HG03139 (cell line): ENCODE data around the gene OR52D1.

Source experiments
- ATAC-seq: cut with Tn5 transposase; IDR thresholded peaks from one replicate; pipeline ENCODE4 v1.9.1; 2021; ENCODE audit not compliant: unreplicated experiment

OR52D1 gene

GRCh38 chr11:5488385-5488784 lies at the start of gene OR52D1:
OR52D1 (plus strand) TSS chr11:5488685; CDS start chr11:5488707, 22 bp downstream.
- no peak for ATAC-seq

- no peak for ATAC-seq
These were observed 47.1 kb upstream of the OR52D1 start, which contains the start of gene OR51I1 for GRCh38 chr11:5441414-5441813. OR51I1 (minus strand) TSS chr11:5441514; CDS start chr11:5441514, 0 bp downstream.

GRCh38 chr11:5443835-5444393 lies 44.6 kb upstream of the OR52D1 start:
- no peak for ATAC-seq

- no peak for ATAC-seq
These were observed 39.5 kb upstream of the OR52D1 start, which contains the start of gene OR51I2 for GRCh38 chr11:5449023-5449422. OR51I2 (plus strand) TSS chr11:5449323; CDS start chr11:5453489, 4,166 bp downstream.

- ATAC-seq = no peak
These were observed 39.1 kb upstream of the OR52D1 start for GRCh38 chr11:5449432-5449831.

GRCh38 chr11:5460983-5461621 lies 27.4 kb upstream of the OR52D1 start:
- ATAC-seq = no peak

GRCh38 chr11:5467527-5467926 lies 21.0 kb upstream of the OR52D1 start:
- no peak for ATAC-seq

- no peak for ATAC-seq
These were observed 14.6 kb upstream of the OR52D1 start for GRCh38 chr11:5473921-5474320.

GRCh38 chr11:5476186-5476819 lies 12.2 kb upstream of the OR52D1 start:
- ATAC-seq = peak; percentile 81

GRCh38 chr11:5486003-5486402 lies 2.5 kb upstream of the OR52D1 start:
- ATAC-seq = no peak

- no peak for ATAC-seq
These were observed 2.1 kb upstream of the OR52D1 start for GRCh38 chr11:5486421-5486820.

- ATAC-seq = no peak
These were observed 414 bp downstream of the OR52D1 start for GRCh38 chr11:5488798-5489399.

- no peak for ATAC-seq
These were observed 1.3 kb downstream of the OR52D1 start for GRCh38 chr11:5489576-5490357.

- ATAC-seq = no peak
These were observed 11.2 kb downstream of the OR52D1 start for GRCh38 chr11:5499671-5500070.

GRCh38 chr11:5500393-5500801 lies 11.9 kb downstream of the OR52D1 start:
- no peak for ATAC-seq

GRCh38 chr11:5504403-5504921 lies 16.0 kb downstream of the OR52D1 start:
- no peak for ATAC-seq

GRCh38 chr11:5505363-5506048 lies 17.0 kb downstream of the OR52D1 start:
- no peak for ATAC-seq

GRCh38 chr11:5507177-5507932 lies 18.9 kb downstream of the OR52D1 start:
- no peak for ATAC-seq

- no peak for ATAC-seq
These were observed 19.4 kb downstream of the OR52D1 start for GRCh38 chr11:5507933-5508305.

GRCh38 chr11:5508605-5509004 lies 20.1 kb downstream of the OR52D1 start:
- no peak for ATAC-seq
